ENCODE data around the gene NDNF.

Gene NDNF

GRCh38 chr4:121070274-121070673 is 2.1 kb downstream of the NDNF start:
- H3K36me3 Mint-ChIP-seq (ENCODE audit: low read depth): no peaks in the 10 kb centered on the region
- peak overlapping the region; percentile 87 to 93 (median 87) for H3K4me3 Mint-ChIP-seq
- no peaks in the 10 kb centered on the region for H3K9me3 Mint-ChIP-seq
- H3K27ac Mint-ChIP-seq: peak overlapping the region; percentile 11 to 44 (median 11)
- peaks cover 16% of the 10 kb centered on the region for H3K4me1 Mint-ChIP-seq
- peaks cover 68% of the 10 kb centered on the region for H3K27me3 Mint-ChIP-seq (ENCODE audit: low read depth)
- TF ChIP-seq CTCF (IDR thresholded peaks at IDR 0.05; ENCODE audit: unreplicated experiment in 3 of 3): no peak

GRCh38 chr4:121069430-121069829 is 2.9 kb downstream of the NDNF start:
- Mint-ChIP-seq H3K36me3 (ENCODE audit: low read depth) (no peaks in the 10 kb centered on the region), H3K27me3 (ENCODE audit: low read depth) (peaks cover 64% of the 10 kb centered on the region), H3K4me3 (peak overlapping the region; percentile 87 to 93 (median 87)), H3K4me1 (peaks cover 16% of the 10 kb centered on the region), H3K27ac (no peak overlapping the region), H3K9me3 (no peaks in the 10 kb centered on the region)
- TF ChIP-seq CTCF (IDR thresholded peaks at IDR 0.05; ENCODE audit: unreplicated experiment in 3 of 3): no peak

- Mint-ChIP-seq H3K4me3 (no peak overlapping the region), H3K4me1 (peaks cover under 1% of the 10 kb centered on the region), H3K9me3 (no peaks in the 10 kb centered on the region), H3K36me3 (ENCODE audit: low read depth) (no peaks in the 10 kb centered on the region), H3K27me3 (ENCODE audit: low read depth) (peaks cover 18% of the 10 kb centered on the region), H3K27ac (no peak overlapping the region)
- TF ChIP-seq CTCF (IDR thresholded peaks at IDR 0.05; ENCODE audit: unreplicated experiment in 3 of 3): no peak
Observed at GRCh38 chr4:121064482-121064881, 7.9 kb downstream of the NDNF start.

GRCh38 chr4:121062521-121062920 is 9.8 kb downstream of the NDNF start:
- H3K27me3 Mint-ChIP-seq (ENCODE audit: low read depth): peaks cover 1% of the 10 kb centered on the region
- no peaks in the 10 kb centered on the region for H3K36me3 Mint-ChIP-seq (ENCODE audit: low read depth)
- no peak overlapping the region for H3K4me3 Mint-ChIP-seq
- no peak overlapping the region for H3K27ac Mint-ChIP-seq
- TF ChIP-seq CTCF (IDR thresholded peaks at IDR 0.05; ENCODE audit: unreplicated experiment in 3 of 3): no peak
- H3K4me1 Mint-ChIP-seq: no peaks in the 10 kb centered on the region
- no peaks in the 10 kb centered on the region for H3K9me3 Mint-ChIP-seq

GRCh38 chr4:121061861-121062260 is 10.5 kb downstream of the NDNF start:
- H3K9me3 Mint-ChIP-seq: no peaks in the 10 kb centered on the region
- H3K27ac Mint-ChIP-seq: no peak overlapping the region
- no peaks in the 10 kb centered on the region for H3K4me1 Mint-ChIP-seq
- TF ChIP-seq CTCF (IDR thresholded peaks at IDR 0.05; ENCODE audit: unreplicated experiment in 3 of 3): no peak
- H3K36me3 Mint-ChIP-seq (ENCODE audit: low read depth): no peaks in the 10 kb centered on the region
- H3K27me3 Mint-ChIP-seq (ENCODE audit: low read depth): no peaks in the 10 kb centered on the region
- H3K4me3 Mint-ChIP-seq: no peak overlapping the region

GRCh38 chr4:121061215-121061614 is 11.1 kb downstream of the NDNF start:
- no peak for TF ChIP-seq CTCF (IDR thresholded peaks at IDR 0.05; ENCODE audit: unreplicated experiment in 3 of 3)
- Mint-ChIP-seq H3K4me1 (no peaks in the 10 kb centered on the region), H3K36me3 (ENCODE audit: low read depth) (no peaks in the 10 kb centered on the region), H3K9me3 (no peaks in the 10 kb centered on the region), H3K27me3 (ENCODE audit: low read depth) (no peaks in the 10 kb centered on the region), H3K4me3 (no peak overlapping the region), H3K27ac (no peak overlapping the region)

Measured in nephron (organoid).